HEK293T (cell line): ENCODE results near the gene MCIDAS.

Source experiments
- CTCF ChIA-PET: fragments of 350-600 bp; formaldehyde crosslinking; extraction: SDS; loops from one replicate; lab custom pipeline; 2021; ENCODE audit warnings: antibody characterized with exemption, inconsistent platforms; lab: Yijun Ruan, JAX
- POLR2A ChIA-PET: fragments of 350-600 bp; formaldehyde crosslinking; extraction: SDS; loops from one replicate; lab custom pipeline; 2020; ENCODE audit warnings: antibody characterized with exemption, inconsistent platforms; lab: Yijun Ruan, JAX
- DNase-seq: peaks from one replicate; pipeline ENCODE4 v3.0.0; 2012; ENCODE audit warnings: mixed read lengths; ENCODE audit errors: extremely low spot score
- ARNT ChIP-seq: fragments of 450-650 bp; IDR thresholded peaks from 2 replicates; pipeline ENCODE4 v1.6.1; 2017; ENCODE audit warnings: mild to moderate bottlenecking
- BHLHE40 ChIP-seq: fragments of 450-650 bp; IDR thresholded peaks from 2 replicates; pipeline ENCODE4 v1.6.1; 2016; ENCODE audit warnings: mild to moderate bottlenecking, moderate library complexity, borderline replicate concordance
- CTBP1 ChIP-seq: fragments of 450-650 bp; IDR thresholded peaks from 2 replicates; pipeline ENCODE4 v1.6.1; 2016; ENCODE audit warnings: borderline replicate concordance
- ELF4 ChIP-seq: fragments of 450-650 bp; IDR thresholded peaks from 2 replicates; pipeline ENCODE4 v1.6.1; 2017; ENCODE audit warnings: antibody characterized with exemption
- FOXM1 ChIP-seq: fragments of 450-650 bp; IDR thresholded peaks from 2 replicates; pipeline ENCODE4 v1.6.1; 2017; ENCODE audit warnings: mild to moderate bottlenecking, borderline replicate concordance
- HDGF ChIP-seq: fragments of 450-650 bp; IDR thresholded peaks from 2 replicates; pipeline ENCODE4 v1.6.1; 2017; ENCODE audit warnings: antibody characterized with exemption, borderline replicate concordance
- L3MBTL2 ChIP-seq: fragments of 450-650 bp; conservative IDR thresholded peaks from 2 replicates; pipeline ENCODE4 v1.6.1; 2016; ENCODE audit warnings: mild to moderate bottlenecking
- LEF1 ChIP-seq: fragments of 450-650 bp; IDR thresholded peaks from 2 replicates; pipeline ENCODE4 v1.6.1; 2017; ENCODE audit warnings: mild to moderate bottlenecking, borderline replicate concordance
- NFRKB ChIP-seq: fragments of 450-650 bp; IDR thresholded peaks from 2 replicates; pipeline ENCODE4 v1.6.1; 2016; ENCODE audit warnings: mild to moderate bottlenecking, moderate library complexity
- SP1 ChIP-seq: fragments of 450-650 bp; IDR thresholded peaks from 2 replicates; pipeline ENCODE4 v1.6.1; 2017
- SUZ12 ChIP-seq: fragments of 450-650 bp; IDR thresholded peaks from 2 replicates; pipeline ENCODE4 v1.6.1; 2016; ENCODE audit warnings: mild to moderate bottlenecking
- TARDBP ChIP-seq: fragments of 450-650 bp; IDR thresholded peaks from 2 replicates; pipeline ENCODE4 v1.6.1; 2016
- ZNF384 ChIP-seq: fragments of 450-650 bp; IDR thresholded peaks from 2 replicates; pipeline ENCODE4 v1.6.1; 2016
- TF ChIP-seq, protein P1 (sequence below): fragments of 450-650 bp; IDR thresholded peaks from 2 replicates; pipeline ENCODE4 v1.6.1; 2016

The MCIDAS gene

DNA sequence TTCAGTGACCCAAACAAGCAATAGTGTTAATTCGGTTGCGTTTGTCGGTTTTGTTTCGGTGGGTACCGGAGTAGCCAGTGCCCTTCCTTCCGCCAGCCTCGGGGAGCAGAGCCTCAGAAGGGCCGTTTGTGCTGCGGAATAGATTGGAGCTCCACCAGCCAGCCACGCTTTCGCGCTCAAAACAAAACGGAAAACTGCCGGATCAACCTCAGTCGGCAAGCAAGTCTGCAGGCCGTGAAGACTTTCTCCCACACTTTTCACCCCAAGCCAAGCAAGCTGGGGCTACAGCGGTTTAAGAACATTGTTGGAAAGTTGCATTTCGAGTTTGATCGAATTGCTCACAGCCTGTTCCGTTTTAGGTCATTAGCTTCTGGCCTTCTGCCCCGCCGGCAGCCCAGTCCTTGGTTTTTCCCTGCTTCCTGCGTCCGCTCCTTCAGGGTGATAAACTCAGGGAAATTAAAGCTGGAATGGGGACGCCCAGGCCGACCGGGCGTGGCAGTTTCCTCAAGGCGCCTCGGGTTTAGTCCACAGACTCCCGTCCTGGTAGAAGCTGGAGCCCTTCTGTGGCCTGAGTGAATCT, 7.1 kb upstream of the MCIDAS start:
- peak; percentile 23 for DNase-seq
- ChIA-PET CTCF (interaction anchor here (0.7 kb wide), 1 partner anchor 504 kb away, joined by 3 read pairs; no protein-coding TSS in a partner anchor), POLR2A (interaction anchor here (0.6 to 1.5 kb wide), 3 partner anchors 58 to 73 kb away, joined by 3 to 8 read pairs (median 3); partner anchors contain the start of genes DHX29 and MTREX)
- TF ChIP-seq CTBP1 (no peak), TARDBP (no peak), NFRKB (no peak), HDGF (no peak), SUZ12 (no peak), FOXM1 (no peak)

DNA sequence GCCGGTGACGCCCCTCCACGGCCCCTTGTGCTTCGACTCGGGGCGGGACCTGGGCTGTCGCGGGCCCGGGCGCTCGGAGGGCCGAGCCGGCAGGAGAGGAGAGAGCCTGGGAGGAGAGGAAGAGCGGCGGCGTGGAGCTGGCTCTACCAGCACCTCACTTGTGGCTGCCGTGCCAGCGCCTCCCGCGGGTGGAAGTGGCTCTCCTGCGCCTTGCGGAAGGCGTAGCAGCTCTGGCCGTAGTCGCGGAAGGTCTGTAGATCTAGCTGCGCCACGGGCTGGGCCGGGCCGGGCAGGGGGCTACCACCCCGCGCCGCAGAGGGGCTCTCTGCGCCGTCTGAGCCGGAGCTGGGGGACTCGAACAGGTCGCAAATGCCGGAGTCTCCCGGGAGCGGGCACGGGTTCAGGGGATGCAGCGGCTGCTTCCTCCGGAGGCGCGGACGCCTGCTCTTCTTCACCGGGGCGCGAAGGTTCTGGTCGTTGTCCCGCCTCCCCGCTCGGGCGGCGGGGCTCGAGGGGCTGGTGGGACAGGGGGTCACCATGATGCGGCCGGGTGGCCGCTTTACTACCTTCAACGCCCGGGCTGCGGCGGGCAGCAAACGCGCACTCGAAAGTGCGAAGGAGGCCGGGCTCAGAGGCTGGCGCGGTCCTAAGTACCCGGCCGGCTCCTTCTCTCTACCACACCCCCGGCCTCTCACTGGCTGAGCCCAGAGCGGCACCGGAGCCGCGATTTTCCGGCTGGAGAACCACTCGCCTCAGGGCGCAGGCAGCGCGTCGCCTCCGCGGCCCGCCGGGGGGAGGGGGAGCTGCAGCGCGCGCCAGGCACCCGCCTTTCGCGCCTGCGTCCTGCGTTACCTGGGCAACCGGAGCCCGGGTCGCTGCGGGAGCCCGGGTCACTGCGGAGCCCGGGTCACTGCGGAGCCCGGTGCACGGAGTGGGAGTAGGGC, 6.1 kb upstream of the MCIDAS start, which contains the start of gene CCNO:
TSS of gene CCNO (minus strand) at position 624 of the 944 bp plus-strand sequence. CDS start at position 539, 85 bp downstream.
- POLR2A ChIA-PET: interaction anchor here (0.6 to 1.5 kb wide), 3 partner anchors 57 to 74 kb away, joined by 3 to 8 read pairs (median 3); partner anchors contain the start of genes DHX29 and MTREX
- peak; percentile 62 for TF ChIP-seq L3MBTL2
- no peak for TF ChIP-seq HDGF
- peak; percentile 85 for DNase-seq
- CTCF ChIA-PET: no interaction called here

DNA sequence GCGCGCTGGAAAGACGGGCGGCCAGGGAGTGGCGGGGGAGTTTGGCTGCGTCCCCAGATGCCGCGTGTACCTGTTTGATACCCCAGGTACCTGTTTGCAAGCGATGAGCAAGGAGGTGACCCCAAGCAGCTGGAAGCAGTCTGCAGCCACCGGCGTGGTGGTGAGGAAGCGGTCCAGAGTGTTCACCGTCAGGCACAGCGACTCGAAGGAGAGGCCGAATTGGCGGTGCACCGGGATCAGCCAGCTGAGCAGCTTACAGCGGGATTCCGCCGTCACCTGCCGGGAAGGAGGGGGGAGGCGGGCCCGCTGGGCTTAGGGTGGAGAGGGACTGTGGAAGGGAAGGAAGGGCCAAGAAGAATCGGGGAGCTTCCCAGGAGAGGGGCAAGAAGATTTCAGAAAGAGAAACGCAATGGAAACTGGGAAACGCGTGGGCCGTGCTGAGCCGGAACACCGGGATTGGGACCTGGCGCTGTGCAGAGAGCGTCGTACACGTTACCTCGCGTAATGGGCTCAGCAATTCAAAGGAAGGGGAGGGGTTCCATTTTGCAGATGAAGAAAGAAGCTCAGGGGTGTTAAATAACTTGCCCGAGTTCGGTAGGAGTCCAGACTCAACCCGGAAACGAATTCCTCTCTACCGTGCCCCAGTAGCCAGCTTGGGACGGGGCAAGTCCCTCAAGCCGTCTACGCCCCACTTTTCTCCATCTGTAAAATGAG, 5.3 kb upstream of the MCIDAS start:
- TF ChIP-seq L3MBTL2 (0 out of 2 replicates have a peak, but pooled peaks have one; percentile 6), HDGF (no peak)
- peak; percentile 16 for DNase-seq
- CTCF ChIA-PET: no interaction called here
- POLR2A ChIA-PET: no interaction called here

DNA sequence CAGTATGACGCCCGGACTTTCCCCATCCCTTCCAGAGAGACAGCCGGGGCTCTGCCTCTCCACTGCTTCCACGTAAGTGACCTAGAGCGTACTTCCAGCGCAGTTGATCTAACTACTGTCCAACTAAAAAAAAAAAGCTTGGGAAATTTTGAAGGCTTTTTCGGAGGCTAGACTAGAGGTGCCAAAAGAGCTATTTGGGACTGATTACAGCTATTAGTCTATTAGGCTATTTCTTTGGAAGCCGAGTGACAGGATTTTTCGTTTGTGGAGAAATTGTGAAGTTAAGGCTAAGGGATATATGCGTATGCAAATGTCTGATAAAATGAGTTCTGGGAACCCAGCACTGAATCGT, 4.8 kb upstream of the MCIDAS start:
- no peak for DNase-seq
- TF ChIP-seq HDGF: no peak
- no peak for TF ChIP-seq SP1
- TF ChIP-seq BHLHE40: no peak
- no peak for TF ChIP-seq FOXM1
- TF ChIP-seq, protein P1, sequence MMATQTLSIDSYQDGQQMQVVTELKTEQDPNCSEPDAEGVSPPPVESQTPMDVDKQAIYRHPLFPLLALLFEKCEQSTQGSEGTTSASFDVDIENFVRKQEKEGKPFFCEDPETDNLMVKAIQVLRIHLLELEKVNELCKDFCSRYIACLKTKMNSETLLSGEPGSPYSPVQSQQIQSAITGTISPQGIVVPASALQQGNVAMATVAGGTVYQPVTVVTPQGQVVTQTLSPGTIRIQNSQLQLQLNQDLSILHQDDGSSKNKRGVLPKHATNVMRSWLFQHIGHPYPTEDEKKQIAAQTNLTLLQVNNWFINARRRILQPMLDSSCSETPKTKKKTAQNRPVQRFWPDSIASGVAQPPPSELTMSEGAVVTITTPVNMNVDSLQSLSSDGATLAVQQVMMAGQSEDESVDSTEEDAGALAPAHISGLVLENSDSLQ: no peak
- TF ChIP-seq CTBP1: no peak
- no peak for TF ChIP-seq ELF4
- TF ChIP-seq TARDBP: no peak
- no peak for TF ChIP-seq SUZ12
- POLR2A ChIA-PET: interaction anchor here (0.6 kb wide), 1 partner anchor 492 kb away, joined by 3 read pairs; no protein-coding TSS in a partner anchor
- CTCF ChIA-PET: no interaction called here

DNA sequence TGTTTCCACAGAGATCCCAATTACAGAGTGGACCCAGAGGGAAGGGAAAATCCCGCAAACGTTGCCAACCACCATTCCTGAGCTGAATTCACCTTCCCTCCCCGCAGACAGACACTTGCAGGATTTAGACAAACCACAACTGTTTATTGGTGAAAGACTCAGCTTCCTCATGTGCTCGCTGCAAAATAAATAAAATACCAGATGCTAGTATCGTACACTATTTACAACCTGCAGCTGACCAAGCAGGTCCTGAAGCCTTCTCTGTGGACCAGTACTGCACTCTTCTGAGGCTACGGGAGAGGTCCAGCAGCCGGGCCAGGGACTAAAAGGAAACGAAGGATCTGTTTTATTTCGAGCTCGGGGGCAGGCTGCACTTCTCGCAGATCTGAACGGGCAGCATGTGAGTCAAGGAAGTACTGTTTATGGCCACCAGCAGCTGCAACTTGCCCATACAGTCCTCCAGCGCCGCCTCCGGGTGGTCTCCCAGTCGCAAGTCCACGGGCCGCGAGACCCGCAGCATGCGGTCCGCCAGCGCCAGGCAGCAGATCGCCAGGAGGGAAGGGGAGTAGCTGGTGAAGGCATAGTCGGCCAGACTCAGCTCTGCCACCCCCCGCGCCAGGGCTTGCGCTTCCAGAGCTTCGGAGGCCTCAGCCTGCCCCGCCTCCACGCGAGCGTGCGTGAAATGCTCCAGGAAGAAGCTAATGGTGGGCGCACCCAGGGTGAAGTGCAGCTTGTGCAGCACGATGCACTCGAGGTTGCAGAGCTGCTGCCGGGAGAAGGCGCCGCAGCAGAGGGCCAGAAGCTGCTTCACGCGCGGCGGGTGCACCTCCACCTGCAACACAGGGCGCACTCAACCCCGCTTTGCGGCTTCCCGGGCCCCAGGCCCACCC, 4.2 kb upstream of the MCIDAS start:
- POLR2A ChIA-PET: interaction anchor here (0.6 kb wide), 1 partner anchor 493 kb away, joined by 3 read pairs; no protein-coding TSS in a partner anchor
- TF ChIP-seq BHLHE40: no peak
- TF ChIP-seq HDGF: no peak
- TF ChIP-seq ZNF384: no peak
- no peak for TF ChIP-seq ARNT
- TF ChIP-seq FOXM1: no peak
- TF ChIP-seq SUZ12: no peak
- TF ChIP-seq CTBP1: no peak

DNA sequence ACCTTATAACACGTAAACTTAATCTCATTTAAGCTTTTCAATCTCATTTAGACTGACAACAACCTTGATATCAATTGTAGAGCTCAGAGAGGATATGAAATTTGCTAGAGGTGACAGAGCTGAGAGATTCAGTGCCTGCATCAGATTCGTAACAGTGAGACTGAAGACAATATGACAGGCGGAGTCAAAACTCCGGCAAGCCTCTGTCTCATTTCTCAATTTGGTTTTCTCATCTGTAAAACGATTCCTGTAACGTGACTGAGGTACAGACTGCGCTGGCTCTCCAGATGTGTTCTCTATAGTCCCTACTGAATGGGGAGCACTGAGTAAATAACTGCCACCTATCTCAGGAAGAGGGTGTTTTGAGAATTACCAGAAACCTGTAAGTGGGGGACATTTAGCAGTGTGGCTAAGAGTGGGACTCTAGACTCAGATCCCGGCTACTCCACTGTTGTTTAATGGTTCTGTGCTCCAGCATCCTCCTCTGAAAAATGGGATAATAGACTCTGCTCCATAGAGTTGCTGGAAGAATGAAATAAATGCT, 3.0 kb upstream of the MCIDAS start:
- CTCF ChIA-PET: no interaction called here
- POLR2A ChIA-PET: no interaction called here
- DNase-seq: no peak
- TF ChIP-seq ARNT: no peak
- TF ChIP-seq HDGF: no peak
- no peak for TF ChIP-seq LEF1
- no peak for TF ChIP-seq SUZ12
- TF ChIP-seq, protein P1: no peak
- no peak for TF ChIP-seq ELF4

More for the DNA sequence above, 4.2 kb upstream of the MCIDAS start:
- no peak for DNase-seq
- CTCF ChIA-PET: no interaction called here
